K562 (cell line): Measurements from ENCODE around the gene EXOG. TPM values are rescaled to one million over a fixed set of nuclear protein-coding genes. Genes with fewer than 3 reads are reported as not detected.

ENCODE experiments used
- BACH1 ChIP-seq: fragments of 200-800 bp; sonication (Bioruptor generic); IDR thresholded peaks from 2 replicates; pipeline ENCODE4 v1.6.1; 2016; ENCODE audit warnings: missing genetic modification characterization, missing compliant biosample characterization
- BDP1 ChIP-seq: IDR thresholded peaks from 3 replicates; pipeline ENCODE4 v1.6.1; 2011; ENCODE audit not compliant: insufficient read length, insufficient read depth
- CEBPG ChIP-seq, 3 experiments: fragments of 200-800 bp in 1 of 3; sonication (Bioruptor generic) in 1 of 3; sonication (generic) in 1 of 3; formaldehyde crosslinking in 1 of 3; IDR thresholded peaks in 2 of 3; conservative IDR thresholded peaks in 1 of 3; 2 replicates each; pipeline versions ENCODE4 v1.6.1 to v1.8.0; 2016 to 2022; ENCODE audit warnings: missing compliant biosample characterization in 2 of 3, missing genetic modification characterization in 2 of 3, mild to moderate bottlenecking in 1 of 3, missing genetic modification reagents in 1 of 3
- FOSL1 ChIP-seq: fragments of 200-800 bp; sonication (Bioruptor generic); conservative IDR thresholded peaks from 2 replicates; pipeline ENCODE4 v1.6.1; 2016; ENCODE audit warnings: missing genetic modification characterization, missing compliant biosample characterization
- KLF10 ChIP-seq: fragments of 250-450 bp; sonication (Bioruptor Pico); IDR thresholded peaks from 2 replicates; pipeline ENCODE4 v1.6.1; 2021; ENCODE audit warnings: matching md5 sums
- MCM2 ChIP-seq: fragments of 450-650 bp; IDR thresholded peaks from 2 replicates; pipeline ENCODE4 v1.6.1; 2017; ENCODE audit warnings: low read depth, mild to moderate bottlenecking
- NFXL1 ChIP-seq: fragments of 450-650 bp; formaldehyde crosslinking; IDR thresholded peaks from 2 replicates; pipeline ENCODE4 v1.4.0; 2021; ENCODE audit warnings: mild to moderate bottlenecking
- POLR2H ChIP-seq: IDR thresholded peaks from 2 replicates; pipeline ENCODE4 v1.6.1; 2016; ENCODE audit warnings: missing genetic modification characterization, low read depth, mild to moderate bottlenecking, control low read depth, missing compliant biosample characterization, moderate library complexity
- RBM15 ChIP-seq: fragments of 200-400 bp; formaldehyde crosslinking; IDR thresholded peaks from 2 replicates; pipeline ENCODE4 v1.6.1; 2018; ENCODE audit warnings: mild to moderate bottlenecking, low read length, moderate library complexity; ENCODE audit not compliant: insufficient read depth
- SIX5 ChIP-seq, 2 experiments: IDR thresholded peaks; 2 replicates each; pipeline ENCODE4 v1.6.1; 2011; ENCODE audit warnings: low read length in 2 of 2, borderline replicate concordance in 1 of 2, low read depth in 1 of 2, mild to moderate bottlenecking in 1 of 2, moderate library complexity in 1 of 2; ENCODE audit not compliant: insufficient read depth in 1 of 2
- SOX6 ChIP-seq: fragments of 450-650 bp; IDR thresholded peaks from 2 replicates; pipeline ENCODE4 v1.6.1; 2014; ENCODE audit warnings: mild to moderate bottlenecking
- SREBF1 ChIP-seq: fragments of 150-350 bp; IDR thresholded peaks from 2 replicates; pipeline ENCODE4 v1.6.1; 2014; ENCODE audit warnings: antibody characterized with exemption, low read depth, low read length, borderline replicate concordance
- ZNF175 ChIP-seq: fragments of 200-800 bp; sonication (Bioruptor generic); IDR thresholded peaks from 2 replicates; pipeline ENCODE4 v1.6.1; 2016; ENCODE audit warnings: low read depth, mild to moderate bottlenecking, missing genetic modification characterization, missing compliant biosample characterization
- ZNF217 ChIP-seq: sonication (generic); formaldehyde crosslinking; IDR thresholded peaks from 2 replicates; pipeline ENCODE4 v1.8.0; 2022; ENCODE audit warnings: mild to moderate bottlenecking, missing genetic modification reagents
- ZNF717 ChIP-seq: fragments of 250-450 bp; sonication (Bioruptor Pico); IDR thresholded peaks from 2 replicates; pipeline ENCODE4 v1.5.0; 2021
- polyA plus RNA-seq, 8 experiments: library from polyadenylated mRNA; depleted of rRNA in 4 of 8; stranded (reverse) in 5 of 8; unstranded in 3 of 8; fragments of >200 nt; fragmentation: Nextera tagmentation in 2 of 8; fragmentation: Illumina TruSeq in 1 of 8; extraction: Ambion mirVana in 2 of 8; extraction: Trizol in 1 of 8; gene quantifications; 2 replicates each; pipeline versions ENCODE4 v1.2.1 to v1.2.3, GENCODE V29; 2011 to 2014; ENCODE audit warnings: inconsistent platforms in 1 of 8, missing spikeins in 1 of 8
- total RNA-seq, 7 experiments: library from RNA; depleted of rRNA in 6 of 7; stranded (reverse); fragments of >200 nt in 6 of 7; fragmentation: Illumina TruSeq in 2 of 7; extraction: Trizol in 2 of 7; gene quantifications; 2 replicates each; pipeline versions ENCODE4 v1.2.1 to v1.2.3, GENCODE V29; 2011 to 2021; ENCODE audit warnings: low replicate concordance in 1 of 7
- TF ChIP-seq, protein P1 (sequence below): sonication (generic); formaldehyde crosslinking; IDR thresholded peaks from 2 replicates; pipeline ENCODE4 v1.8.1; 2023; ENCODE audit warnings: missing genetic modification reagents, mild to moderate bottlenecking, borderline replicate concordance
- TF ChIP-seq, protein P2 (sequence below), 2 experiments: fragments of 450-650 bp in 1 of 2; sonication (generic) in 1 of 2; formaldehyde crosslinking in 1 of 2; IDR thresholded peaks in 1 of 2; conservative IDR thresholded peaks in 1 of 2; 2 replicates each; pipeline versions ENCODE4 v1.6.1 to v1.8.1; 2016 to 2023; ENCODE audit warnings: mild to moderate bottlenecking in 2 of 2, moderate library complexity in 2 of 2, inconsistent platforms in 1 of 2, missing genetic modification reagents in 1 of 2
- TF ChIP-seq, protein P3 (sequence below): sonication (generic); formaldehyde crosslinking; IDR thresholded peaks from 2 replicates; pipeline ENCODE4 v1.8.0; 2022; ENCODE audit warnings: missing genetic modification reagents, mild to moderate bottlenecking, borderline replicate concordance
- TF ChIP-seq, protein P4 (sequence below): fragments of 450-650 bp; formaldehyde crosslinking; IDR thresholded peaks from 2 replicates; pipeline ENCODE4 v1.4.0; 2020; ENCODE audit warnings: mild to moderate bottlenecking

EXOG gene
- total and polyA plus RNA-seq, 9 of the 15 experiments (the other 6 are each of a cell fraction or from before 2014, with no cell fraction given) = 10.8 to 21.7 (median 14.8) TPM

DNA sequence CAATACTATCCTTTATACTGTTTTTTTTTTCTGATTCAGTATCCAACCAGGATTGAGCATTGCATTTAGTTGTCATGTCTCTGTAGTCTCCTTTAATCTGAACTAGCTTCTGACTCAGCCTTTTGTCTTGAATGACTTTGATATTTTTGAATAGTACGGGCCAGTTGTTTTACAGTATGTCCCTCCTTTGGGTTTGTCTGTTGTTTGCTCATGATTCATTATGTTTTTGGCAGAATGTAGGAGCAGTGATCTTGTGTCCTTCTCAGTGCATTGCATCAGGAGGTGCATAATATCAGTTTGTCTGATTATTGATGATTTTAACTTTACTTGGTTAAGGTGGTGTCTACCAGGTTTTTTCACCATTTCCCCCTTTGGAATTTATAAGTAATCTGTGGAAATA is 20.5 kb downstream of the EXOG start (continued):
- TF ChIP-seq BACH1 (tag) = peak; percentile 74; the same call in 1 of the 2 replicates
- TF ChIP-seq BDP1 = no peak
- no peak for TF ChIP-seq RBM15
- no peak for TF ChIP-seq KLF10 (CRISPR knock-in tag)
- no peak for TF ChIP-seq MCM2
- no peak for TF ChIP-seq POLR2H
- TF ChIP-seq SREBF1 = no peak
- TF ChIP-seq NFXL1 (CRISPR knock-in tag) = no peak
- TF ChIP-seq ZNF175 (CRISPR knock-in tag) = no peak
- TF ChIP-seq, protein P1, sequence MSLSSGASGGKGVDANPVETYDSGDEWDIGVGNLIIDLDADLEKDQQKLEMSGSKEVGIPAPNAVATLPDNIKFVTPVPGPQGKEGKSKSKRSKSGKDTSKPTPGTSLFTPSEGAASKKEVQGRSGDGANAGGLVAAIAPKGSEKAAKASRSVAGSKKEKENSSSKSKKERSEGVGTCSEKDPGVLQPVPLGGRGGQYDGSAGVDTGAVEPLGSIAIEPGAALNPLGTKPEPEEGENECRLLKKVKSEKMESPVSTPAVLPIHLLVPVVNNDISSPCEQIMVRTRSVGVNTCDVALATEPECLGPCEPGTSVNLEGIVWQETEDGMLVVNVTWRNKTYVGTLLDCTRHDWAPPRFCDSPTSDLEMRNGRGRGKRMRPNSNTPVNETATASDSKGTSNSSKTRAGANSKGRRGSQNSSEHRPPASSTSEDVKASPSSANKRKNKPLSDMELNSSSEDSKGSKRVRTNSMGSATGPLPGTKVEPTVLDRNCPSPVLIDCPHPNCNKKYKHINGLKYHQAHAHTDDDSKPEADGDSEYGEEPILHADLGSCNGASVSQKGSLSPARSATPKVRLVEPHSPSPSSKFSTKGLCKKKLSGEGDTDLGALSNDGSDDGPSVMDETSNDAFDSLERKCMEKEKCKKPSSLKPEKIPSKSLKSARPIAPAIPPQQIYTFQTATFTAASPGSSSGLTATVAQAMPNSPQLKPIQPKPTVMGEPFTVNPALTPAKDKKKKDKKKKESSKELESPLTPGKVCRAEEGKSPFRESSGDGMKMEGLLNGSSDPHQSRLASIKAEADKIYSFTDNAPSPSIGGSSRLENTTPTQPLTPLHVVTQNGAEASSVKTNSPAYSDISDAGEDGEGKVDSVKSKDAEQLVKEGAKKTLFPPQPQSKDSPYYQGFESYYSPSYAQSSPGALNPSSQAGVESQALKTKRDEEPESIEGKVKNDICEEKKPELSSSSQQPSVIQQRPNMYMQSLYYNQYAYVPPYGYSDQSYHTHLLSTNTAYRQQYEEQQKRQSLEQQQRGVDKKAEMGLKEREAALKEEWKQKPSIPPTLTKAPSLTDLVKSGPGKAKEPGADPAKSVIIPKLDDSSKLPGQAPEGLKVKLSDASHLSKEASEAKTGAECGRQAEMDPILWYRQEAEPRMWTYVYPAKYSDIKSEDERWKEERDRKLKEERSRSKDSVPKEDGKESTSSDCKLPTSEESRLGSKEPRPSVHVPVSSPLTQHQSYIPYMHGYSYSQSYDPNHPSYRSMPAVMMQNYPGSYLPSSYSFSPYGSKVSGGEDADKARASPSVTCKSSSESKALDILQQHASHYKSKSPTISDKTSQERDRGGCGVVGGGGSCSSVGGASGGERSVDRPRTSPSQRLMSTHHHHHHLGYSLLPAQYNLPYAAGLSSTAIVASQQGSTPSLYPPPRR = no peak
- peak; percentile 70 for TF ChIP-seq FOSL1 (tag)
- TF ChIP-seq ZNF217 (CRISPR knock-in tag) = no peak
- peak; percentile 69 for TF ChIP-seq SOX6
- TF ChIP-seq SIX5 (IDR thresholded peaks at IDR 0.05; ENCODE audit: borderline replicate concordance in 1 of 2, insufficient read depth in 1 of 2, low read depth in 1 of 2, low read length in 2 of 2) = no peak
- TF ChIP-seq ZNF717 (CRISPR knock-in tag) = no peak
- TF ChIP-seq, protein P2, sequence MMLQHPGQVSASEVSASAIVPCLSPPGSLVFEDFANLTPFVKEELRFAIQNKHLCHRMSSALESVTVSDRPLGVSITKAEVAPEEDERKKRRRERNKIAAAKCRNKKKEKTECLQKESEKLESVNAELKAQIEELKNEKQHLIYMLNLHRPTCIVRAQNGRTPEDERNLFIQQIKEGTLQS (IDR thresholded peaks at IDR 0.05) = peak; percentile 60
- TF ChIP-seq, protein P2 (CRISPR knock-in tag; conservative IDR thresholded peaks at IDR 0.05) = no peak
- no peak for TF ChIP-seq CEBPG (CRISPR knock-in tag; IDR thresholded peaks at IDR 0.05)
- TF ChIP-seq CEBPG (tag; conservative IDR thresholded peaks at IDR 0.05 in 1 of 2, IDR thresholded peaks at IDR 0.05 in 1 of 2) = 0 out of 4 replicates have a peak, but pooled peaks of 1 of the 2 experiments have one; percentile 29
- TF ChIP-seq, protein P3, sequence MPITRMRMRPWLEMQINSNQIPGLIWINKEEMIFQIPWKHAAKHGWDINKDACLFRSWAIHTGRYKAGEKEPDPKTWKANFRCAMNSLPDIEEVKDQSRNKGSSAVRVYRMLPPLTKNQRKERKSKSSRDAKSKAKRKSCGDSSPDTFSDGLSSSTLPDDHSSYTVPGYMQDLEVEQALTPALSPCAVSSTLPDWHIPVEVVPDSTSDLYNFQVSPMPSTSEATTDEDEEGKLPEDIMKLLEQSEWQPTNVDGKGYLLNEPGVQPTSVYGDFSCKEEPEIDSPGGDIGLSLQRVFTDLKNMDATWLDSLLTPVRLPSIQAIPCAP (CRISPR knock-in tag) = no peak
- TF ChIP-seq, protein P4, sequence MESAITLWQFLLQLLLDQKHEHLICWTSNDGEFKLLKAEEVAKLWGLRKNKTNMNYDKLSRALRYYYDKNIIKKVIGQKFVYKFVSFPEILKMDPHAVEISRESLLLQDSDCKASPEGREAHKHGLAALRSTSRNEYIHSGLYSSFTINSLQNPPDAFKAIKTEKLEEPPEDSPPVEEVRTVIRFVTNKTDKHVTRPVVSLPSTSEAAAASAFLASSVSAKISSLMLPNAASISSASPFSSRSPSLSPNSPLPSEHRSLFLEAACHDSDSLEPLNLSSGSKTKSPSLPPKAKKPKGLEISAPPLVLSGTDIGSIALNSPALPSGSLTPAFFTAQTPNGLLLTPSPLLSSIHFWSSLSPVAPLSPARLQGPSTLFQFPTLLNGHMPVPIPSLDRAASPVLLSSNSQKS (CRISPR knock-in tag) = no peak
